Neural cell (in vitro differentiated cells): ENCODE results near the gene SUPT4H1.

Experiments
- CTCF ChIP-seq: fragments of 450-650 bp; IDR thresholded peaks from 2 replicates; pipeline ENCODE4 v1.5.1; 2014; ENCODE audit warnings: antibody characterized with exemption, mild to moderate bottlenecking, moderate library complexity; ENCODE audit not compliant: poor library complexity, severe bottlenecking
- EP300 ChIP-seq: fragments of 450-650 bp; conservative IDR thresholded peaks from 2 replicates; pipeline ENCODE4 v1.6.1; 2014; ENCODE audit warnings: antibody characterized with exemption, mild to moderate bottlenecking, moderate library complexity; ENCODE audit not compliant: poor library complexity, severe bottlenecking
- EZH2 ChIP-seq: fragments of 200-600, 300-800 bp; shearing (Covaris generic), sonication (generic); IDR thresholded peaks from 2 replicates; pipeline ENCODE4 v1.6.1; 2014; ENCODE audit warnings: antibody characterized with exemption, low read length, borderline replicate concordance, mild to moderate bottlenecking; ENCODE audit not compliant: insufficient read depth, poor library complexity, severe bottlenecking
- MXI1 ChIP-seq: fragments of 450-650 bp; conservative IDR thresholded peaks from 2 replicates; pipeline ENCODE4 v1.6.1; 2014; ENCODE audit warnings: antibody characterized with exemption, mild to moderate bottlenecking; ENCODE audit not compliant: poor library complexity, severe bottlenecking
- REST ChIP-seq: IDR thresholded peaks from 2 replicates; pipeline ENCODE4 v1.6.1; 2012; ENCODE audit warnings: borderline replicate concordance
- SMC3 ChIP-seq: fragments of 450-650 bp; conservative IDR thresholded peaks from 2 replicates; pipeline ENCODE4 v1.6.1; 2014; ENCODE audit warnings: antibody characterized with exemption, mild to moderate bottlenecking, moderate library complexity; ENCODE audit not compliant: poor library complexity
- TAF1 ChIP-seq: IDR thresholded peaks from 2 replicates; pipeline ENCODE4 v1.6.1; 2012; ENCODE audit warnings: low read depth

GRCh38 chr17:58320570-58321323 lies 31.3 kb downstream of the SUPT4H1 start:
- TF ChIP-seq CTCF (no peak), TAF1 (no peak), EP300 (no peak), MXI1 (no peak), EZH2 (no peak), REST (no peak), SMC3 (no peak)
